GM21423 (cell line): Measurements from ENCODE around the gene UBFD1.
"Not testable (repeated sequence)": the region's sequence is repeated elsewhere in the genome, so short reads cannot be mapped to it uniquely, and the experiment has no call there.

Source experiments
- ATAC-seq: cut with Tn5 transposase; IDR thresholded peaks from one replicate; pipeline ENCODE4 v1.9.1; 2021; ENCODE audit warnings: mild to moderate bottlenecking, moderate library complexity; ENCODE audit not compliant: unreplicated experiment

Gene UBFD1

GRCh38 chr16:23564575-23565363 lies 7.2 kb downstream of the UBFD1 start:
- ATAC-seq, result no peak

DNA sequence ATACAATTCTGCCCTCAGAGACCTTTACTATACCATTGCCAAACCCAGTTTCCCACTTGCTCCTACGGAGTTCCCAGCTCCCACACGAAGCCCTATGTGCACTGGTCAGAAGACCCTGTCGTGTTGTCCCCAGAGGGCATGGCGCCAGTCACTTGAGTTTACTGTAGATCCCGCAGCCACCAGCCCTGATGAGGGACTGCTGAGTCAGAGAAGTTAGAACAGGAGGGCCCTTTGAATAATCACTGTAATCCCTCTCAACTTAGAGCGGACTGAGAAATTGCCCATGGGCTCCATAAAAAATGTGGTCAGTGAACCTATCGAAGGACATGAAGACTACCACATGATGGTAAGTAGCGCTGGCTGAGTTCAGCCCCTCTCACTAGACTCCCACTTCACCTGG lies 9.2 kb downstream of the UBFD1 start:
- no peak for ATAC-seq

GRCh38 chr16:23567602-23568001 lies 10.1 kb downstream of the UBFD1 start:
- no peak for ATAC-seq

GRCh38 chr16:23570992-23571632 lies 13.6 kb downstream of the UBFD1 start:
- no peak for ATAC-seq

DNA sequence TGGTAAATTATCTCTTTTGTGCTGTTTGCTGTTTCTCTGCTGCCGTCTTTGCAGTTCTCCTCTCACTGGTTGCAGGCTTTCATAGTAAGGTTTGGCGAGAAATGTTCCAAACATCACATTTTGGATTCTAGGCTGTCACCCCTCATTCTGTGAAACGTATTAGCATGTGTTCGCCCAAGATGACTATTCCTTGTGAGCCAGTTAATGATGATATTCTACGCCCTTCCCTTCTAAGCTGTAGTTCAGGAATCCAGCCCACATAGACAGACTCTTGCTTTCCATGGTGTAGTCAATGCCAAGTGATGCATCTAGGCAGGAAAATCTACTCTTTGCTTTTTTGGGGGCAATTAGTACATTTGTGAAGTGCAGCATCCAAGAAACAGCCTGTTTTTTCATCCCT lies 14.4 kb downstream of the UBFD1 start:
- no peak for ATAC-seq

- no peak for ATAC-seq
Measured at GRCh38 chr16:23572394-23572793, 14.9 kb downstream of the UBFD1 start.

- ATAC-seq, result no peak
Measured at GRCh38 chr16:23573817-23574216, 16.3 kb downstream of the UBFD1 start.

DNA sequence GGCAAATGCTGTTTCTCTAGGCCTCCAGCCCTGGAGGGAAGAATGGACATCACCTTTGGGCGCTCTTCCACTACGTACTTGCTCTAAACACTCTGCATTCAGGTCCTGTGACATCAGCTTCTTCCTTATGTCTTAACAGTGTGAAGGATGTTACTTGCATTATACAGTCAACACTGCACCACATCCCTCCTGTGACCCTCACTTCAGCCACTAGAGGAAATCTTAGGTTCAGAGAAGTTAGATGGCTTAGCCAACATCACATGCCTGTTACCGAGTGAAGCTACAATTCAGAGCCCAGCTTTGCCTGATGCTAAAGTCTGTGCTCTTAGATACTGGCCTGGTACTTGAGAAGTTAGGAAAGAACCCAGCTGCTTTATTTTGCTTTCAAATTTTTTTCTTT lies 18.3 kb downstream of the UBFD1 start:
- no peak for ATAC-seq

DNA sequence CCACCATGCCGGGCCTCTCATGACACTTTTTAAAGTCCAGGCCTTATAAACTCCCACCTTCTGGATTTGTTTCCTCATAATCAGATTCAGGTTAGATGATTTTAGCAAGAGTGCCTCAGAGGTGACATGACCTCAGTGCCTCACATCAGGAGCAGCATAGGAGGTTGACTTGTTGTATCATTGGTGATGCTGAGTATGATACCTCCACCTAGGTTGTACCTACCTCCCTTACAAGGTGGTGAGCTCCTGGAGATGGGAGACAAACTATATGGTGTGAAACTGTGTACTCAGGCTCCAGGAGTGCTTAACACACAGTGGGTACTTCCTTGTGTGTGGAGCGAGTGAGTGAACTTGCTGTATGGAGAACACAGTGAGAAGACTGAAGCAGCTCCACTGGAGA lies 20.0 kb downstream of the UBFD1 start:
- no peak for ATAC-seq

- no peak for ATAC-seq
Measured at GRCh38 chr16:23578101-23578830, 20.7 kb downstream of the UBFD1 start.

- ATAC-seq, result no peak
Measured at GRCh38 chr16:23579371-23579770, 21.8 kb downstream of the UBFD1 start.

GRCh38 chr16:23580391-23580790 lies 22.9 kb downstream of the UBFD1 start:
- ATAC-seq, result no peak

GRCh38 chr16:23581764-23582163 lies 24.2 kb downstream of the UBFD1 start:
- ATAC-seq, result no peak

DNA sequence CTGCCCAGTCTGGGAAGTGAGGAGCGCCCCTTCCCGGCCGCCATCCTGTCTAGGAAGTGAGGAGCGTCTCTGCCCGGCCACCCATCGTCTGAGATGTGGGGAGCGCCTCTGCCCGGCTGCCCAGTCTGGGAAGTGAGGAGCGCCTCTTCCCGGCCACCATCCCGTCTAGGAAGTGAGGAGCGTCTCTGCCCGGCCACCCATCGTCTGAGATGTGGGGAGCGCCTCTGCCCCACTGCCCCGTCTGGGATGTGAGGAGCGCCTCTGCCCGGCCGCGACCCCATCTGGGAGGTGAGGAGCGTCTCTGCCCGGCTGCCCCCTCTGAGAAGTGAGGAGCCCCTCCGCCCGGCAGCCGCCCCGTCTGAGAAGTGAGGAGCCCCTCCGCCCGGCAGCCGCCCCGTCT lies 25.7 kb downstream of the UBFD1 start:
- not testable (repeated sequence) for ATAC-seq

DNA sequence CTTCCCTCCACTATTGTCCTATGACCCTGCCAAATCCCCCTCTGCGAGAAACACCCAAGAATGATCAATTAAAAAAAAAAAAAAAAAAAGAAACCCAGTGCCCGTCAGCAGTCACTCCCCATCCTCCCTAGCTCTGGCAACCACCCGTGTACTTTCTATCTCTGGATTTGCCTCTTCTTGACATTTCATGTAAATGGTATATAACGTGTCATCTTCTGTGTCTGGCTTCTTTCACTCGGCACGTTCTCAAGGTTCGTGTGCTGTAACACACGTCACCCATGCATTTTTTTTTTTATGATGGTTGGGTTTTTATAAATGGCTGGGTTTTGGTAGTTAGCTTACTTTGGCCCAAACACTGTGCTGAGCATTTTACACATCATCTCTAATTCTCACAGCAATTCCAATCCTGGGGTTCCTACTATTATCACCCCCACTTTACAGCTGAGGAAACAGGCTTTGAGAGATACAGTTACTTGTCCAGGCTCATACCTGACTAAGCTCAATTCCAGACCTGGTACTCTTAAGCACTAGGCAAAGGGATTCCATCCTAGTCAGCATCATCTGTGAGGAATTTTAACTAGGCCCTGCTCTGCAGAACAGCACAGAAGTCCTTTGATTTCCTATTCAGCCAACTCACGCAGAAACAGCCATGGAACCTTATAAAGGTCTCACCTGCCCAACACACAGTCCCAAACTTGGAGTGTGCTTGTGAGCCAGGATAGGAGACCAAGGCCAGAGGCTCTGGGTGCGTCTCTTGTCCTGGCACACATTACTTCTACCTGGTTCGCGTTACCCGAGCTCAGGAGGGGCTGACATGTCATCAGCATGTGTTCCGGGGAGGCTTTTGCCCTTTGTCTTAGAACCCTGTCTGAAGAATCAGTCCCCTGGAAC lies 26.9 kb downstream of the UBFD1 start:
- no peak for ATAC-seq

- no peak for ATAC-seq
Measured at GRCh38 chr16:23587726-23588125, 30.2 kb downstream of the UBFD1 start.

DNA sequence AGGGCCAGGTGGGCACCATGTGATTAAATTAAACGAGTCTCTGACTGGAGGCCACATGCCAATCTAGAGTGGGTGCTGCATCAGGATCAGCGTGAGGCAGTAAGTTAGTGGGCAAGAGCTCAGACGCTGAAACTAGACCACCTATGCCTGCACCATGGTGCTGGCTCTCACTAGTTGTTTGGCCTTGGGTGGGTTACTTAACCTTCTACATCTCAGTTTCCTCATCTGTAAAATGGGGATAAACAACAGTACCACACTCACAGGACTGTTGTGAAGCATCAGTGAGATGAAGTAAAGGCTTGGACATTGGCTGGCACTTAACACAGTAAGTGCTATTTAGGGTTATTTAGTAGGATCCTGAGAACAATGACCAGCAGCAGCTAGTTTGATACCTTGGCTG lies 32.7 kb downstream of the UBFD1 start:
- no peak for ATAC-seq

DNA sequence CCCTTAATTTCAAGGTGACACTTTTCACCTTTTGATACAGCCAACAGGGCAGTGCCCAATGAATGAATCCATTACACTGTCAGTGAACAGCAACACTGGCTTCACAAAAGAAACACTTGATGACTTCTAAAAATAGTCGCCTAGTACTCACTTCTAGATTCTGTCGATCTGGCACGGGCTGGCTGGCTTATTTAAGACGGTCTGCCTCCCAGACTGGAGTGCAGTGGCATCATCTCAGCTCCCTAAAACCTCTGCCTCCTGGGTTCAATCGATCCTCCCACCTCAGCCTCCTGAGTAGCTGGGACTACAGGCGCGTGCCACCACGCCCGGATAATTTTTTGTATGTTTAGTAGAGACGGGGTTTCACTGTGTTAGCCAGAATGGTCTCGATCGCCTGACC lies 36.7 kb downstream of the UBFD1 start:
- ATAC-seq, result no peak

- peak; percentile 7 for ATAC-seq
Measured at GRCh38 chr16:23595246-23595950, 37.9 kb downstream of the UBFD1 start.
